HG02884 (cell line): ENCODE results near the gene CCNT2.
"Not testable (repeated sequence)": the region's sequence is repeated elsewhere in the genome, so short reads cannot be mapped to it uniquely, and the experiment has no call there.

Source experiments
- ATAC-seq: cut with Tn5 transposase; IDR thresholded peaks from one replicate; pipeline ENCODE4 v1.9.1; 2021; ENCODE audit warnings: mild to moderate bottlenecking, moderate library complexity; ENCODE audit not compliant: unreplicated experiment

Gene CCNT2

GRCh38 chr2:134973241-134974138 is 54.9 kb downstream of the CCNT2 start:
- ATAC-seq = no peak

GRCh38 chr2:134975281-134976009 is 56.8 kb downstream of the CCNT2 start:
- no peak for ATAC-seq

- no peak for ATAC-seq
Measured at GRCh38 chr2:134976074-134976702, 57.6 kb downstream of the CCNT2 start.

GRCh38 chr2:134977104-134977503 is 58.5 kb downstream of the CCNT2 start:
- not testable (repeated sequence) for ATAC-seq

GRCh38 chr2:134979221-134979620 is 60.6 kb downstream of the CCNT2 start:
- no peak for ATAC-seq

- no peak for ATAC-seq
Measured at GRCh38 chr2:134980639-134981038, 62.0 kb downstream of the CCNT2 start.

GRCh38 chr2:134982603-134983002 is 64.0 kb downstream of the CCNT2 start:
- ATAC-seq = no peak

GRCh38 chr2:134985061-134985460 is 66.4 kb downstream of the CCNT2 start:
- ATAC-seq = no peak

- no peak for ATAC-seq
Measured at GRCh38 chr2:134988994-134989605, 70.5 kb downstream of the CCNT2 start.

- no peak for ATAC-seq
Measured at GRCh38 chr2:134999521-134999920, 80.9 kb downstream of the CCNT2 start.

GRCh38 chr2:135002836-135003235 is 84.2 kb downstream of the CCNT2 start:
- no peak for ATAC-seq

GRCh38 chr2:135004005-135004746 is 85.6 kb downstream of the CCNT2 start:
- ATAC-seq = peak; percentile 81

- ATAC-seq = no peak
Measured at GRCh38 chr2:135005753-135006152, 87.1 kb downstream of the CCNT2 start.
